GM23248 (cell line): ENCODE results near the gene MCTP2.

ENCODE experiments used
- EZH2 ChIP-seq: fragments of 200-600 bp; sonication (generic); IDR thresholded peaks from 2 replicates; pipeline ENCODE4 v1.6.1; 2018; ENCODE audit warnings: antibody characterized with exemption, mild to moderate bottlenecking; ENCODE audit not compliant: insufficient read depth, poor library complexity, severe bottlenecking
- EZH2phosphoT487 ChIP-seq: fragments of 200-600 bp; sonication (generic); IDR thresholded peaks from 2 replicates; pipeline ENCODE4 v1.6.1; 2018; ENCODE audit warnings: antibody characterized with exemption, moderate library complexity, mild to moderate bottlenecking, low read depth; ENCODE audit not compliant: insufficient read depth

DNA sequence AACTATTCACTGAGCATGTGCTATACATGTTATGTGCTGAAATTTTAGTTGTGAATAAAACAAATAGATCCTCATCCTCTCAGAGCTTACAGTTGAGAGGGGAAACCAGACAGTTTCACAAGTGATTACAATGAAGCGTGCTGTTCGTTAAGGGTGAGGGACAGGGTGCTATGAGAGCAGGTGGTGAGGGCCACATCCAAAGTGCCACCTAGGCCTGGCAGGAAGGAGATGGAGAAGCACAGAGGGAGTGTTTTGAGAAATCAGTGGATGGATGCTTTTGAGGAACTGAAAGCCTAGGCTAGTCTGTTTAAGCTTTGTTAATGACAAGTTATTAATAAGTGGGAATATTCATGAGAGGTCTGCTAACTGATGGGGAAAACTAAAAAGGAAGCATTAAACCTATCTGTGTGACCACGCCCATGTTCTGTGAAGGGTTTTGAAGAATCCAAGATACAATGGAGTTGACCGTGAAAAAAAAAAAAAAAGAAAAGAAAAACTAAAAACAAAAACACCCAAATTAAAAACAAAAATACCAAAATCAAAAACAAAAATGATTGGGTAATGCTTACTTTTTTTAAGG is 7.3 kb downstream of the MCTP2 start:
- no peak for TF ChIP-seq EZH2phosphoT487
- TF ChIP-seq EZH2, result no peak
